Natural killer cell (primary cell): ENCODE results near the gene MEOX2. TPM values are rescaled to one million over a fixed set of nuclear protein-coding genes. Genes with fewer than 3 reads are reported as not detected.

Experiments
- ATAC-seq, 3 donors: fragments of 150-1000 bp in 2 of 3; fragments of 200-7000 bp in 1 of 3; cut with Tn5 transposase; 1 replicate in 1 of 3; 2 replicates in 2 of 3; pipeline ENCODE4 v1.10.0; 2021; ENCODE audit warnings: mild to moderate bottlenecking in 2 of 3, moderate library complexity in 2 of 3
- DNase-seq, 2 donors: peaks; one replicate each; pipeline versions ENCODE4 v3.0.0 to v3.0.0-alpha.2; 2013 to 2021; ENCODE audit warnings: mixed read lengths in 1 of 2
- H3K27ac ChIP-seq: one replicate; pipeline ENCODE4 v1.5.1; 2013; ENCODE audit warnings: mild to moderate bottlenecking, low read length
- H3K27me3 ChIP-seq: one replicate; pipeline ENCODE4 v1.6.1; 2013; ENCODE audit warnings: low read length; ENCODE audit not compliant: control insufficient read depth, insufficient read depth
- H3K36me3 ChIP-seq: one replicate; pipeline ENCODE4 v1.6.1; 2013; ENCODE audit warnings: low read length; ENCODE audit not compliant: control insufficient read depth, insufficient read depth
- H3K4me1 ChIP-seq: one replicate; pipeline ENCODE4 v1.6.1; 2013; ENCODE audit warnings: low read length; ENCODE audit not compliant: control insufficient read depth, insufficient read depth
- H3K4me3 ChIP-seq: one replicate; pipeline ENCODE4 v1.5.1; 2013; ENCODE audit warnings: low read length
- H3K9me3 ChIP-seq: one replicate; pipeline ENCODE4 v1.6.1; 2013; ENCODE audit warnings: low read length; ENCODE audit not compliant: control insufficient read depth, insufficient read depth
- H3K27ac Mint-ChIP-seq, 2 donors: one replicate each; pipeline ENCODE4 v1.8.0; 2022; ENCODE audit warnings: mild to moderate bottlenecking in 2 of 2, mixed read lengths in 2 of 2, moderate library complexity in 1 of 2
- H3K27me3 Mint-ChIP-seq, 2 donors: one replicate each; pipeline ENCODE4 v1.8.0; 2022; ENCODE audit warnings: low read depth in 2 of 2, mixed read lengths in 2 of 2
- H3K36me3 Mint-ChIP-seq: one replicate; pipeline ENCODE4 v1.8.0; 2022; ENCODE audit warnings: mixed read lengths
- H3K4me1 Mint-ChIP-seq, 2 donors: one replicate each; pipeline ENCODE4 v1.8.0; 2022; ENCODE audit warnings: mixed read lengths in 2 of 2
- H3K4me3 Mint-ChIP-seq: one replicate; pipeline ENCODE4 v1.8.0; 2022; ENCODE audit warnings: mild to moderate bottlenecking, moderate library complexity, mixed read lengths
- H3K9me3 Mint-ChIP-seq, 2 donors: one replicate each; pipeline ENCODE4 v1.8.0; 2022; ENCODE audit warnings: mixed read lengths in 2 of 2
- CTCF ChIP-seq: fragments of 200-600 bp; IDR thresholded peaks from one replicate; pipeline ENCODE4 v1.8.0; 2022; ENCODE audit warnings: antibody characterized with exemption
- WGBS: methylation state at CpG from one replicate; pipeline ENCODE4 v1.1.7; 2013; ENCODE audit warnings: missing lambda C conversion rate; ENCODE audit not compliant: insufficient coverage; 5-methylcytosine and 5-hydroxymethylcytosine counted together
- intact Hi-C: fragments of 100-400 bp; cut with micrococcal nuclease; formaldehyde crosslinking; loops from one replicate; pipeline ENCODE4 v1.14.2; 2022
- total RNA-seq, 4 donors: library from RNA; stranded (reverse); fragments of 120-200 nt in 1 of 4; gene quantifications; one replicate each; pipeline versions ENCODE4 v1.2.3 to v1.2.4, GENCODE V29; 2013 to 2022

MEOX2 gene
- total RNA-seq, 3 donors from 2014 or later (not counting 1 experiment from before 2014, with no cell fraction given), result not detected

GRCh38 chr7:15720849-15721471, 34.5 kb upstream of the MEOX2 start:
- Histone ChIP-seq H3K9me3 (no peaks in the 10 kb centered on the region), H3K4me1 (no peaks in the 10 kb centered on the region), H3K27ac (no peak overlapping the region), H3K36me3 (no peaks in the 10 kb centered on the region), H3K27me3 (no peaks in the 10 kb centered on the region), H3K4me3 (no peak overlapping the region)
- Mint-ChIP-seq H3K9me3 (peaks cover 3 to 4% of the 10 kb centered on the region in 2 donors), H3K4me3 (no peak overlapping the region), H3K36me3 (no peaks in the 10 kb centered on the region), H3K27ac (no peak overlapping the region), H3K4me1 (no peaks in the 10 kb centered on the region), H3K27me3 (no peaks in the 10 kb centered on the region)
- no CpG with 5 or more reads among the region's 5 CpGs for WGBS
- ATAC-seq, result no peak
- TF ChIP-seq CTCF, result no peak
- DNase-seq, result no peak
- intact Hi-C loops, result no loop called here

GRCh38 chr7:15719311-15719710, 32.8 kb upstream of the MEOX2 start:
- intact Hi-C loops, result no loop called here
- Histone ChIP-seq H3K36me3 (no peaks in the 10 kb centered on the region), H3K4me3 (no peak overlapping the region), H3K9me3 (no peaks in the 10 kb centered on the region), H3K27ac (no peak overlapping the region), H3K27me3 (no peaks in the 10 kb centered on the region), H3K4me1 (no peaks in the 10 kb centered on the region)
- no peak for DNase-seq
- H3K4me1 Mint-ChIP-seq, result no peaks in the 10 kb centered on the region
- ATAC-seq, result no peak
- H3K27me3 Mint-ChIP-seq, result no peaks in the 10 kb centered on the region
- 100% methylated on average over 1 of the region's 1 CpG for WGBS
- H3K9me3 Mint-ChIP-seq, result peaks cover 4 to 7% of the 10 kb centered on the region in 2 donors
- H3K4me3 Mint-ChIP-seq, result no peak overlapping the region
- H3K27ac Mint-ChIP-seq, result no peak overlapping the region
- no peak for TF ChIP-seq CTCF
- H3K36me3 Mint-ChIP-seq, result no peaks in the 10 kb centered on the region

DNA sequence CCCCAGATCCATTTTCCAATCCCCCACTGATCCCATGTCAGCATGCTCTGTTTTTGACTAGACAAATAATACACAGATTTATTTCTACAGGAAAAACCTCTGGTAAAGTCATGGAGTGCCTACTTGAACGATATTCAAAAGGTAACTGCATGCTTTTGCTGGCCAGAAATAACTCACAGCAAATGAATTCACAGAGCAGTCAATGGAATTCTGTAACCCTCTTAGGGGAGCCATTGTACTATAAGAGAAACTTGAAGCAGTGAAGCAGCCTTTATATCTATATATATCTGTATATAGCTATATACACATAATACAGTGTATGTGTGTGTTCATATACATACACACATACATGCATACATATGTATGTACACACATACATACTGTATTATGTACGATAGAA, 29.0 kb upstream of the MEOX2 start:
- peaks cover 0 to 8% of the 10 kb centered on the region in 2 donors for H3K9me3 Mint-ChIP-seq
- ATAC-seq, result no peak
- TF ChIP-seq CTCF, result no peak
- H3K27me3 Mint-ChIP-seq, result no peaks in the 10 kb centered on the region
- no peaks in the 10 kb centered on the region for H3K9me3 ChIP-seq
- no peak for DNase-seq
- no peaks in the 10 kb centered on the region for H3K4me1 ChIP-seq
- 77% methylated on average over 1 of the region's 2 CpGs for WGBS
- H3K27me3 ChIP-seq, result no peaks in the 10 kb centered on the region
- H3K36me3 Mint-ChIP-seq, result no peaks in the 10 kb centered on the region
- no peak overlapping the region for H3K4me3 ChIP-seq
- intact Hi-C loops, result no loop called here
- H3K27ac ChIP-seq, result no peak overlapping the region
- no peak overlapping the region for H3K4me3 Mint-ChIP-seq
- no peaks in the 10 kb centered on the region for H3K4me1 Mint-ChIP-seq
- H3K27ac Mint-ChIP-seq, result no peak overlapping the region
- no peaks in the 10 kb centered on the region for H3K36me3 ChIP-seq

- Mint-ChIP-seq H3K4me3 (no peak overlapping the region), H3K4me1 (no peaks in the 10 kb centered on the region), H3K27me3 (no peaks in the 10 kb centered on the region), H3K36me3 (no peaks in the 10 kb centered on the region), H3K27ac (no peak overlapping the region), H3K9me3 (peaks cover 6 to 23% of the 10 kb centered on the region in 2 donors)
- Histone ChIP-seq H3K27ac (no peak overlapping the region), H3K4me1 (no peaks in the 10 kb centered on the region), H3K4me3 (no peak overlapping the region), H3K36me3 (no peaks in the 10 kb centered on the region), H3K27me3 (no peaks in the 10 kb centered on the region), H3K9me3 (no peaks in the 10 kb centered on the region)
- intact Hi-C loops, result no loop called here
- DNase-seq (no peak), ATAC-seq (no peak)
- no peak for TF ChIP-seq CTCF
- WGBS, result 74% methylated on average over 3 of the region's 3 CpGs
Observed at GRCh38 chr7:15709978-15710377, 23.5 kb upstream of the MEOX2 start.
